Peyer's patch (tissue), 4 donors: ENCODE data around the gene ANO7.

Experiments used
- CTCF ChIP-seq, 6 experiments: fragments of 450-650 bp in 4 of 6; fragments of 200-600 bp in 2 of 6; sonication (generic) in 1 of 6; IDR thresholded peaks; one replicate each; pipeline ENCODE4 v1.5.1; 2017 to 2019; ENCODE audit warnings: antibody characterized with exemption in 6 of 6, mild to moderate bottlenecking in 3 of 6, moderate library complexity in 1 of 6
- POLR2A ChIP-seq, 2 donors: fragments of 450-650 bp; IDR thresholded peaks; one replicate each; pipeline ENCODE4 v1.5.1; 2017; ENCODE audit warnings: antibody characterized with exemption in 2 of 2, mild to moderate bottlenecking in 2 of 2, moderate library complexity in 2 of 2

GRCh38 chr2:241240320-241241004, 52.0 kb downstream of the ANO7 start:
- TF ChIP-seq CTCF (IDR thresholded peaks at IDR 0.05) (no peak), POLR2A (IDR thresholded peaks at IDR 0.05) (no peak)
